ENCODE measurements around the gene GALNTL6.

GALNTL6 gene

DNA sequence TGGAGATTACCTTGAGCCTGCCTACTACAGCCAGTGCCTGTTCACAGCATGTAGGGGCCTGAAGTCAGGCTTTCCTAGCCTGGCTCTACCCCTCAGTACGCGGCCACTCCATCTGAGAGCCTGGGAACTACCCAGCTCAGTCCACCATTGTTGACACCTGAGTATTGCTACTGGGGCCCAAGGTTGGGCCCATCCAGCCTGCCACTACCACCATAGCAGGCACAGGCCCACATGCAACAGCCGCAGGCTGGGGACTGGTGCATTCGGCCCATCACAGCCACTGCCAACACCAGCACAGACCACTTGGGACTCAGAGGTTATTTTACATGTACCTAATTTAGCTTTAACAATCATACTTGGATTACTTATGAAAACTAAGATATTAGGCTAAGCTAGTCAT is 314.0 kb downstream of the GALNTL6 start:
- no peak for DNase-seq

GRCh38 chr4:172129593-172129992 is 316.4 kb downstream of the GALNTL6 start:
- DNase-seq, result no peak

DNA sequence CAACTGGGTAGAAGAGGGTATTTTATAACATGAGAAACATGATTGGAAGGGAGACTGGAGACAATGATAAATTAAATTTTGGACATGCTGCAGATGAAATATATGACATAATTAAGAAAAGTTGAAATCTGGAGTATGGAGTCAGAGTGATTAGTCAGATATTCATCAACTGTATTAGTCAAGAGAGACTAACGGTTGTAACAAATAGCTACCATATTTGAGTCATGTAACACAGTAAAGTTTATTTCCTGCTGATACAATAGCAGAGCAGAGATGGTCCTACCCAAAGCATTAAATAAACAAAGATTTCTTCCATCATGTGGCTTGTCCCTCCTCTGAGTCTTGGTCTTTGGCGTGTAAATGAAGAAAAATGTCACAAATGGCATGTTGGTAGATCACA is 321.3 kb downstream of the GALNTL6 start:
- DNase-seq, result no peak

DNA sequence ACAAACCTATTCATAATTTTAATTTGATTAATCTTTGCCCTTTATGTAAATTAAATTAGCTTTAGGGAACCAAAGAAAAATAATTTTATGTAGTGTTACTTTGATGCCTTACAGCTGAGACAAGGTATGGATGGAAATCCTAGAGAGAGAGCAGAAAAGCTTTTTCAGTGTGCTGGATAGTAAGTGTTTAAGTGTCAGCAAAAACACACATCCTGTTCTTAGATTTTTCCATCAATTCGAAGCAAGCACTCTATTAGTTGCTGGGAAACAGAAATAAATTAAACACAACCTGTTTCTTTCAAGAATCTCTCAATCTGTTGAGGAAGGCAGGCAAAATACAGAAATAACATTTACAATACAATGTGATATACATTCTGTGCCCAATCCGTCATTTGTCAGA is 327.8 kb downstream of the GALNTL6 start:
- DNase-seq, result no peak

DNA sequence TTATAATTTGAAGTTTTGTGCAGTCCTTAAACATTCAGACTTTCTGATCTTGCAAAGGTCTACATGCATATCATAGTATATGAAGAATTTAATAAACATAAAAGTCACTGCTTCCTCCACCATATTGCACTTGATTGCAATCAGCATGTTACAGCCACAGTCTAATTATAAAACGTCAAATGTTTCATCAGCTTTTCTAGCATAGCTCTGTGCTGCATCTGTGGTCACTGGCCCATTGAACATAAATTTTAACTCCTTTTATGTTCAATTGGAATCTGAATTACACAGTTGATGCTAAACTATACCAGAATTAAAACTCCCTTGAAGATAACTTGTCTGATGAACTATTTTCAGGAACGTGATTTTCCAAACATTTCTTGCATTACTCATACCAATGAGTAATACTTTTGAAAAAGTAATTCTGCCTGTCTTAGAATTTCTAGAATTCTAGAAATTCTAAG is 329.1 kb downstream of the GALNTL6 start:
- DNase-seq, result no peak

DNA sequence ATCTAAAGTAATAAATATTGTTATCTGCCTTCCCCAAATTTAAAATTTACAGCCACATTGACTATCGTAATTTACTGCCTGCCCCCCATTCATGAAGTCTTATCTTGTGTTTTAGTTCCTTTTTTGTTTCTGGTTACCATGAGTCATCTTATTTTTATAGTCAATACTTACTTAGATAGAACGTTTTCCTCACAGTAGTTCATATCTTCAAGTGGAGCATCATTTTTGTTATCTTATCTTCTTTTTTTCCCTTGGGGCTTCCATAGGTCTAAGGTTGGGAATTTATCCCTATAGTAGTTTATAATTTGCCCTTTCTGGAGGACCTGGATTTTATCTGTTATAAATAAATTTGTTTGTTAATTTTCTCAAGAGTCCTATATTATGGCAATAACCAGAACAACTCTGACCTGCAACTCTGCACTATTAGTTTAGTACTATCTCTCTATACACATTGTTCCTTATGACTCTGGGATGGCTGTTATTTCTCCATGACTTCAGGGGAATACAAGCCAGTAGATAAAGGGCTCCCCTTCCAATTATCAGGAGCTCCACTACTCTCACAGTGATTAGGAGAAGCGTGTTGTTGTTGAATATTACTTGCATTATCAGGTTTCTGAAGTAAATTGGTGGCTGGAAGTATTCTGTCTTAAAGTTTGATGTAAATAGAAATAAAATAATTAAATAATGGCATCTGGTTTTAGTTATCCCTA is 330.6 kb downstream of the GALNTL6 start:
- DNase-seq, result peak; percentile 3

- DNase-seq, result no peak
Observed at GRCh38 chr4:172147687-172148086, 334.5 kb downstream of the GALNTL6 start.

- no peak for DNase-seq
Observed at GRCh38 chr4:172149329-172149728, 336.1 kb downstream of the GALNTL6 start.

GRCh38 chr4:172152284-172152683 is 339.1 kb downstream of the GALNTL6 start:
- DNase-seq, result no peak

DNA sequence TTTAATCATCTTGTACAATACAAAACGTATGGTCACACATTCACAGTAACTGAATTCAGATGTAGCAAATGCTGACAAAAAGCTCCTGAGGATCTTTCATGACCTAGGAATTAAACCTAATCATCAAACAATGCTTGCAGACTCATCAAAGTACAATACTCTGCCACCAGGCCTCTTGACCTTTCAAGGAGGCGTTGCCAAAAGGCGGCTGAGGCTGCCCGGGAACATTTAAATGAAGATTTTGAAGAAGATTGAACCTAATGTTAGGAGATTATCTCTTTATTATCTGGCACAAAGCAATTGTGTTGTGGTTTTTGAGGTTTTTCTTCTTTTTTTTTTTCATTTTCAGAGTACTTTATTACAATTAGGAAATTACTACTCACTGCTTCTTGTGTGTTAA is 340.5 kb downstream of the GALNTL6 start:
- DNase-seq, result no peak

- no peak for DNase-seq
Observed at GRCh38 chr4:172155838-172156345, 342.7 kb downstream of the GALNTL6 start.

DNA sequence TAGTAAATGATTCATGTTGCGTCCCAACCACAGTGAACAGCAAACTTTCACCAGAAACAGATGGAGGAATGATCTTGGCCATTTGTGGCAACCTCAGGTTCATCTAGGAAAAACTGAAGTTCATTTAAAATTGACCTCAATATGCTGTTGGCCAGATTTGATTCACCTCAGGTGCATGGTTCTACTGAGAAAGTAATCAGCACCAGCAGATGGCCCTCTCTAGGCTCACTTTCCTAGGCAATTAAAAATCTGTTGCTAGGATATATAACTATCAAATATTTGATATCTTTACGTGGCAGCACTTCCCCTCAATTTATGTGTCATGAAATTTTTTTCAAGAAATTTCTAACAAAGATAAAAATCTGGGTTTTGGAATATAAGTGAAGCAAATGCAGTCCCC is 344.7 kb downstream of the GALNTL6 start:
- no peak for DNase-seq

GRCh38 chr4:172163215-172163614 is 350.0 kb downstream of the GALNTL6 start:
- no peak for DNase-seq

GRCh38 chr4:172168888-172169287 is 355.7 kb downstream of the GALNTL6 start:
- no peak for DNase-seq

GRCh38 chr4:172169871-172170270 is 356.7 kb downstream of the GALNTL6 start:
- no peak for DNase-seq

GRCh38 chr4:172173206-172173605 is 360.0 kb downstream of the GALNTL6 start:
- DNase-seq, result no peak

GRCh38 chr4:172177382-172177781 is 364.2 kb downstream of the GALNTL6 start:
- DNase-seq, result no peak

- no peak for DNase-seq
Observed at GRCh38 chr4:172188248-172188988, 375.2 kb downstream of the GALNTL6 start.

DNA sequence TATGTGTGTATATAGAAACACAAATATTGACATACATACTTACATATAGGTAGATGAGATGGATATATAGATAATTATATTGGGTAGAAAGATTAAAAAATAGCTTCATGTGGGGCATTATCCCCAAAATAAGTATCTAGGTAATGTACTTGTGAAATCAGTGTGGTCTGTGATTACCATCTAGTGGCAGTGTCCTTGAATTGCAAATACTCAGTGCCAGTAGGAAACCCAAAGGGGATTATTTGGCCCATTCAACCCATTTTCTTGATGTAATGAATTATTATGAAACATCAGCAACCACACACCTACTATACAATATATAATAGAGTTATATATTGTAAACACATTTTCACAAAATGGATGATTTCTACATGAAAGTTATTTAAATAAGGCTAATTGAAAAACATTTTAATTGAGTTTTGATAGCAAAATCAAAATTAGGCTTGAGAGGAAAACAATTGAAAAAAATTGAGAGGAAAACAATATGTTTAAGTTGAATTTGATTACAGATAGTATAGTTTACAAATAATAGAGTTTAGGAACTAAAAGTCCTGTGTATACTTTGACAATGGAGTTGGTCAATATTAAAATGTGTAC is 389.4 kb downstream of the GALNTL6 start:
- peak; percentile 31 for DNase-seq

DNA sequence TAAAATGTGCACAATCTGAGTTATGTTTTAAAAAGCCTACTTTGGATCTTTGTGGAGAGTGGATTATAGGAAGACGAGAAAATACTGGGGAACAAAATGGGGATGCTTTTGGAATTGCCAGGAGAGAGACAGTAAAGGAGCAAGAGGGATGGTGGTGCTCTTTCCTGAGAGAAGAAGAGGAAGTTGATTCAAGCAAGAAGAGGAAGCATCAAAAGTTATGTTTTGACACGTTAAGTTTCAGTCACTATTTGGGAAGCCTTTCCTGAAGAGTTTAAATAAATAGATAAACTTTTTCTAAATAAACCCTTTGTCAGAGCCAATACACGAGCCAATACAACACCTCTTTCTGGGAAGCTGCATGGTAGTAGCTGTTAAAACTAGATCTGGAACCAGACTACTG is 394.1 kb downstream of the GALNTL6 start:
- peak; percentile 5 for DNase-seq

DNA sequence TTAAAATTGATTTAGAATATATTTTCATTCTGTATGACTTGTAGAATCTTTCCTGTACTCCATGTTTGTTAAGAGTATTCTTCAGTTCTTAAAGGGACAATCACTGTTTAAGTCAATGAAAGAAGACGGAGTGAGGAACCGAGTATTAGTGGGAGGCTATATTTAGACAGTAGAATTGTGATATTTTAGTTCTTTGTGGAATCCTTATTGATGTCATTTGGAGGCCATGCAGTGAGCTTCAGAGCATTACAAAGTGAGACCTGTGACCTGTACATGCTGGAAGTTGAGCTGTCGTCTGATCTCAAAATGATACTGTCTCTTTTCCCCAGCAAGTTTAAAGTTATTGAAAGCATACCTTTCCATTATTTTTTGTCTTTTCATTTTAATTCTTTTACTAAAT is 394.7 kb downstream of the GALNTL6 start:
- no peak for DNase-seq

- DNase-seq, result no peak
Observed at GRCh38 chr4:172220679-172221078, 407.5 kb downstream of the GALNTL6 start.

GRCh38 chr4:172225457-172225856 is 412.3 kb downstream of the GALNTL6 start:
- no peak for DNase-seq

GRCh38 chr4:172232966-172233365 is 419.8 kb downstream of the GALNTL6 start:
- DNase-seq, result no peak

Data from GDM1 (cell line).